ENCODE measurements around the gene DKK1.
"Not testable (repeated sequence)": the region's sequence is repeated elsewhere in the genome, so short reads cannot be mapped to it uniquely, and the experiment has no call there.

The DKK1 gene

DNA sequence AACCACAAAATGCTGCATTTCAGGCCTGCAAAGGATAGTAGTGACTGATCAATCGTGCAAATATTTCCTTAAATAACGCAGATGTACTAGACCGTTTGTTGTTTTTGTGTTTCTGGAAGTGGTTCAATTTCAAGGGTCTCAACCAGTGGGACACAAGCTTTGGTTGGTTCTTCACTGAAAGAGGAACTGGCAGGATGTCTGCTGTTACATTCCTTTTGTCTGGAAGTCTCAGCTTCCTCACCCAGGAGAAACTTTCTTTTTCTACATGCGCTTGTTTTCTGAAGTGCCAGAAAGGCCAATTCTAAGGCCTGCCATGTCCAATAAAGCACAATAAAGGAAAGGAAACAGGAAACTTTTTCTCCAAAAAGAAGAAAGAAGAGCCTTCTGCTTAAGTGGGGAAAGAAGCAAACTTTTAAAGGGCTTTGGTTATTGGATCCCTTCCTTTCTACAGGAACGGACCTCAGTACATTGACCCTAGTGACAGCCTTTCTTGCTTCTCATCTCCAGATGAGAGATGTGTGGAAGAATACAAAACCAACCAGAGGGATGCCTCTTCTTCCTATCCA is 4.1 kb downstream of the DKK1 start:
- no peak for DNase-seq (ENCODE audit: low read depth in 2 of 2)

GRCh38 chr10:52318822-52319464 is 4.9 kb downstream of the DKK1 start:
- no peak for DNase-seq (ENCODE audit: low read depth in 2 of 2)

DNA sequence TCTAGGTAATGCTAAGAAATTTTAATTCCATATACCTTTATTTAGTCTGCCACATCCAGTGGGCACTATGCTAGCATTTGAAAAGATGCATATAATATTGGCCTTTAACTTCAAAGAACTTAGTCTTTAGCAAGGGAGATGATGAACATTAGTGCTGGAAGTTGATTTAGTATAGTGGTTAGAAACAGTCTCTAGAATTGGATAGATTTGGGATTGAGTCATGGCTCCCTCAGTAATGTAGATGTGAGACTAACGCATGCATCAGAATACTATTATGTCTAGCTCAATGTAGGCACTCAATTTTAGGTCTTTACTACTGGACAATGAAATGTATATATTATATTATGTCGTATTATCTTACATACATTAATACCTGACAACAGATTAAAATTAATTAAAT is 5.8 kb downstream of the DKK1 start:
- no peak for DNase-seq (ENCODE audit: low read depth in 2 of 2)

DNA sequence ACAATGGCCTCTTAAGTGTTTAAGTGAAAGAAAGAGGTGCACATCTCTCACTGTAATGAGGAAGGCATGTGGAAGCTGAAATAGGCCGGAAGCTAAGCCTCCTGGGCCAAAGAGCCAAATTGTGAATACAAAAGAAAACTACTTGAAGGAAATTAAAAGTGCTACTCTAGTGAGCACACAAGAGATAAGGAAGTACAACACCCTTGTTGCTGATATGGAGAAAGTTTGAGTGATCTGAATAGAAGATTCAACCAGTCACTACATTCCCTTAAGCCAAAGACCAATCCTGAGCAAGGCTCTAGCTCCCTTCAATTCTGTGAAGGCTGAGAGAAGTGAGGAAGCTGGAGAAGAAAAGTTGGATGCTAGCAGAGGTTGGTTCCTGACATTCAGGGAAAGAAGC is 8.2 kb downstream of the DKK1 start:
- no peak for DNase-seq (ENCODE audit: low read depth in 2 of 2)

DNA sequence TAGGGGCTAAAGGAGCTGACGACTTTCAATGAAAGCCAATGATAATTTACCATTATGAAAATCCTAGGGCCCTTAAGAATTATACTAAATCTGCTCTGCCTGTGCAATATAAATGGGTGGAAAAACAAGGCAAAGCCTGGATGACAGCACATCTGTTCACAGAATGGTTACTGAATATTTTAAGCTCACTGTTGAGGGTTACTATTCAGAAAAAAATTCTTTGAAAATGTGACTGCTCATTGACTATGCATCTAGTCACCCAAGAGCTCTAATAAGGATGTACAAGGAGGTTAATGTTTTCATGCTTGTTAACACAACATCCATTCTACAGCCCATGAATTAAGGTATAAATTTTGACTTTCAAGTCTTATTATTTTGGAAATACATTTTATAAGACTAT is 8.9 kb downstream of the DKK1 start:
- no peak for DNase-seq (ENCODE audit: low read depth in 2 of 2)

DNA sequence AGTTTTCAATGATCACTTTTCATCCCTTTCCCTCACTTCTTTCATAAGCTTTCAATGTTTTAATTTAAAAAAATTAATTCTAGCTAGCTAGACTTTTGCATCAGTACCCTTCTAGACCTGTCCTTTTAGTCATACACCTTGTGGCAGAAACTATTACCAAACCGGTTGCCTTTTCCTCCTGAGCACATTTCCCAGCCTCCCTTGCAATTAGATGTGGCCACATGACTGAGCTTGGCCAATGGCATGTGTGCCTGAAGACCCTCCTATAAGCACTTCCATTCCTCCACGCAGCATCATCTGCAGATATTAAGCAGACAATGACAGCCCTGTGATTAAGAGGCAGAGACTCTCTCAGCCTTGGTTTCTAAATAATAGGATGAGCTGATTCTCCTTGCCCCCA is 12.3 kb downstream of the DKK1 start:
- no peak for DNase-seq (ENCODE audit: low read depth in 2 of 2)

GRCh38 chr10:52331638-52332364 is 17.7 kb downstream of the DKK1 start:
- DNase-seq (ENCODE audit: low read depth in 2 of 2) = no peak

- no peak for DNase-seq (ENCODE audit: low read depth in 2 of 2)
Measured at GRCh38 chr10:52332815-52333214, 18.7 kb downstream of the DKK1 start.

DNA sequence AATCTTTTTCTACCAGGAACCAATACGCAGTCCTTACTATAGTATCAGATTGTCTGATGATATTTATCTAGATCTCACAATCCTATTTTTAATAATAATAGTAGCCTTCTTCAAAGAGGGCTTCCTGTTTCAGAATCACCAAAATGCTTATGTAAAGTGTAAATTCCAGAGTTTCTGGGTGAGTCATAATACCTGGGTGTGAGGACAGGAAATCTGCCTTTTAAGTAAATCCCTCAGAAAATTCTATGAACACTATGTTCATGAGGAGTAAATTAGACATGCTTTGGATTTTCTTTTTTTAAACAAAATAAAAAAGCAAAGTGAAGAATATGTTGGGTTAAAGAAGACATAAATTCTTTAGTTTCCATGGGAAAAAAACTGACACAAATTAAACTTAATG is 20.5 kb downstream of the DKK1 start:
- no peak for DNase-seq (ENCODE audit: low read depth in 2 of 2)

- DNase-seq (ENCODE audit: low read depth in 2 of 2) = no peak
Measured at GRCh38 chr10:52335665-52336064, 21.6 kb downstream of the DKK1 start.

DNA sequence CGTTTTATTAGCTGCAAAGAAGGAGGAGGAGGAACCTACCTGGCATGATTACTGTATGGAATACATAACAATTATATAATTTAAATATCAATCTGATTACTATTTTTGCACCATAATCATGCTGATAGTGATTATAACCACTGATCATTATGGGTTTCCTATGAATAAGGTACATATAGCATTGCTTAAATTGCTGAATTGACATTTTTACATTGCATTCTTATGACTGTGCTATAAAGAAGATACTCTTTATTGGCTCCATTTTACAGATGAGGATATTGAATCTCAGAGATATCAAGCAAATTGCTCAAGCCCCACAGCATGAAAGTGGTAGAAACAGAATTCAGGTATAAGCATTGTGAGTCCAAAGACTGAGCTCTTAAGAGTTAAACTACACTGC is 23.1 kb downstream of the DKK1 start:
- no peak for DNase-seq (ENCODE audit: low read depth in 2 of 2)

DNA sequence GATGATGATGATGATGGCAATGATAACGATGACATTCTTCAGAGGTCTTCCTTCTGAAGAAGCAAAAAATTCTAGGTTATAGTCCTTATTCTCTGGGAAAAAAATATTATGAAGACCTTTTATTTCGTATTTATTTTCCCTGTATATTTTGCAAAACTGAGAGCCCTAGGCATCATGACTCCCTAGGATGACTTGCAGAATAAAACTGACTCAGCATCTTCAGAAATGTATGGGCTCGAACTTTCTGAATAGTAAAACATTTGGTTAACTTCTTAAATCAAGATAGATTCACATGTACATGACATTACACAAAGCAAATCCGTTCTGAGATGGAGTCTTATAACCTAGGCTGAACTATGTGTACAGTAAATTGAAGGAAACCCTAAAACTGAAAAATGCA is 29.4 kb downstream of the DKK1 start:
- DNase-seq (ENCODE audit: low read depth in 2 of 2) = no peak

DNA sequence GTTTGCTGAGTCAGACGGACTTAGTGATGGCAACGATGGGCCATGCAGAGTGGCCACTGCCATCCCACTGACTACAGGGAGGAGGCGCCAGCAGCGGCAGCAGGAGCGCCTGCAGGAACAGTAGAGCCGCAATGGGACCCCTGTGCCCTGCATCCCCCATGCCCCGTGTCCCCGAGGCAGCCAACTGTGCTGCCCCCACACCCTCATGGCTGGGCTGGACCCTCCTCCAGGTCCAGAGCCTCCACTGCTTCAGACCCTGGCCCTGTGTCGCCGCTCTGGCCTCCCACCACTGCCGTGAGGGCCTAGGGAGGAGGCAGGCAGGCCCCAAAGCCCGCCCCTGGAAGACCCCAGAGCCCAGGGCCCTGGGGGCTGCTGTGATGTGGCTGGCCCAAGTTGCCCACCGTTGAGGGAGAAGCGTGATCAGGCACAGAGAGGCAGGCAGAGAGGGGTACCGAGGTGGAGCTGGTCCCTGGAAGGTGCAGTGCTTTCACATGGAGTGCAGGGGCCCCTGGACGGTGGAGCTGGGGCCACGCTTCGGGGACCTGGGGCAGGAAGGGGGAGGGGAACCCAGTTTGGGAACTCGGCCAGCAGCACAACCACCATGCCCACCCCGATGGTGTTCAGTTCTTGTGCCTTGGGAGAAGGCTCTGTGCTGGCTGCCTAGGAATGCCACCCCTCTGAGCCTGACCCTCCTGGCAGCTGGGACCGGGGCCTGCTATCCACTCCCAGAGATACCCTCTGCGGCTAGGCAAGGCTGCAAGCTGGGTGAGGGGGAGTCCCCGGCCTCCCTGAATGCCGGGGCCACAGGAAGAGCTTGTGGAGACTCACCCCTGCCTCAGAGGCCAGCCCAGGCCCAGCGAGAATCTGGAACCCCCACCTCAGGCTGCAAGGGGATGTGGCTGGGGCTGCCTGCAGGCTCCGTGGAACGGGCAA is 32.6 kb downstream of the DKK1 start:
- DNase-seq (ENCODE audit: low read depth in 2 of 2) = no peak

- no peak for DNase-seq (ENCODE audit: low read depth in 2 of 2)
Measured at GRCh38 chr10:52347327-52347667, 33.2 kb downstream of the DKK1 start.

DNA sequence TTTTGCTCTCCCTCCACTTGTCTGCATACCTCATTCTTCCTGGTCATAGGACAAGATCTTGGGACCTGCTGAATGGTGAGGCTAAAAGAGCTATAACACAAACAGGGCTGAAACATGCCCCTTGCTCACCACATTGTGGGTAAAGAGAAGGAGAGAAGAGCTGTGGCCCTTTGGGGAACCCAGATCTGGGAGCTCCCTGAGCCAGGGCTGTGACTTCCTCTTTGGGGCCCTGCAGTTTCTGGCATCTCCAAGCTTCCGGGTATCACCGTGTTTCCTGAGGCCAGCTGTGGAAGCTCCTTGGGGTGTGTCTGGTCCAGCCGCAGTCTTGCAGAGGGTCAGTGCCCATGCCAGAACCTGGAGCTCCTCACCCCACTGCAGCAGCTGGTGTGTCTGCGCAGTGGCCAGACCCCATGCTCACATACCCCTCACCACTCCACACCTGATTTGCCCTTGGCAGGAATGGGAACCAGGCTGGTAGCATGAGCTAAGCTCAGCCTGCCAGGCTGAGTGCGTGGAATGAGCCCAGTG is 34.0 kb downstream of the DKK1 start:
- DNase-seq (ENCODE audit: low read depth in 2 of 2) = no peak

- DNase-seq (ENCODE audit: low read depth in 2 of 2) = no peak
Measured at GRCh38 chr10:52351914-52352330, 37.8 kb downstream of the DKK1 start.

DNA sequence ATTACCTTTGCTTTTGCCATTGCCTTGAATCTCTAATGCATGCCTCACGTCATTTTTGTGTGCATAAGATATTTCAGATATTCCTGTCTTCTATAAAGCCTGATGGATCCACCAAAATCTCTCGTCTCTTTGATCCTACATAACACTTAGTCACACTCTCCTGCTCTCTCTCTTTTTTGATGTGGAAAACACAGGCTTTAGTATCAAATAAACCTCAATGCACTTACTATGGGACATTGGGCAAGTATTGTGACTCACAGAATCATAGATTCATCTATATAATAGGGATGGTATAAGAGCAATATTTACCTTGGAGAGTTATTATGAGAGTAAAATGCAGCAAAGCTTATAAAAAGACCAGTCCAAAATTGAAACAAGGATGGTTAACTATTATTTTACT is 39.1 kb downstream of the DKK1 start:
- DNase-seq (ENCODE audit: low read depth in 2 of 2) = no peak

DNA sequence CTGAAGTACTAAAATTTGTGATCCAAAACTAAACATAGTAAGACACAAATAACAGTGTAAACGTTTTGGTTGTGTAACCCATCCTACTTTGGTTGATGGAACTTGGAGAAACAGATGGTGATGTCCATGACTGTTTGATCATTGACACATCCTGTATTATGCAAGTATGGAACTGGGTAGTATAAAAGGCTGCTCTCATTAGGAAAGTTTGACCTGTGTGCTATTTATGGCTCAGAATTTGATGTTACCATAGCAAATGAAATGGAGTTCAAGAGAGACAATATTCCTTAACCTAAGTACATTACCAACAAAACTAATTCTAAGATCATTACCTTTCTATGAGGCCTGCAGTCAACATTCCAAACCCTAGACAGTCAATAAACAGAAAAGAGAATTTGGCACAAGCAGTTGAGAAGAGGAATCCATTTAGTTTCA is 39.9 kb downstream of the DKK1 start:
- no peak for DNase-seq (ENCODE audit: low read depth in 2 of 2)

- DNase-seq (ENCODE audit: low read depth in 2 of 2) = no peak
Measured at GRCh38 chr10:52357971-52358370, 43.9 kb downstream of the DKK1 start.

DNA sequence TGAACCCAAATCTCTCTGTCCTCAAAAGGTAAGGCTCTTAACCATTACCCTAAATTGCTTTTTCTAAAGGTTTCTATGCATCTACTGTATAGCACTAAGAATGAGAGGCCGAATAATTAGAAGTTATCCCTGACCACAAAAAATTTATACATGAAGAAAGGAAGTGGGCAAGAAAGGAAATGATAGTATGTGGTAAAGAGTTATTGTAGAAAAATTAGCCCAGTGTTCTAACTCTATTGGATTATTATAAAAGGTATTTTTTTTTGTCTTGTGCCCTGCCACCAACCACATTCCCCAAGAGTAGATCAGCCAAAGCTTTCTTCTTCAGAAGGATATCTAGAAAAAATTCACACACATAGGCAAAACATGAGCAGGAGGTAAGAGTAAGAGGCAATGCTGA is 45.4 kb downstream of the DKK1 start:
- no peak for DNase-seq (ENCODE audit: low read depth in 2 of 2)

DNA sequence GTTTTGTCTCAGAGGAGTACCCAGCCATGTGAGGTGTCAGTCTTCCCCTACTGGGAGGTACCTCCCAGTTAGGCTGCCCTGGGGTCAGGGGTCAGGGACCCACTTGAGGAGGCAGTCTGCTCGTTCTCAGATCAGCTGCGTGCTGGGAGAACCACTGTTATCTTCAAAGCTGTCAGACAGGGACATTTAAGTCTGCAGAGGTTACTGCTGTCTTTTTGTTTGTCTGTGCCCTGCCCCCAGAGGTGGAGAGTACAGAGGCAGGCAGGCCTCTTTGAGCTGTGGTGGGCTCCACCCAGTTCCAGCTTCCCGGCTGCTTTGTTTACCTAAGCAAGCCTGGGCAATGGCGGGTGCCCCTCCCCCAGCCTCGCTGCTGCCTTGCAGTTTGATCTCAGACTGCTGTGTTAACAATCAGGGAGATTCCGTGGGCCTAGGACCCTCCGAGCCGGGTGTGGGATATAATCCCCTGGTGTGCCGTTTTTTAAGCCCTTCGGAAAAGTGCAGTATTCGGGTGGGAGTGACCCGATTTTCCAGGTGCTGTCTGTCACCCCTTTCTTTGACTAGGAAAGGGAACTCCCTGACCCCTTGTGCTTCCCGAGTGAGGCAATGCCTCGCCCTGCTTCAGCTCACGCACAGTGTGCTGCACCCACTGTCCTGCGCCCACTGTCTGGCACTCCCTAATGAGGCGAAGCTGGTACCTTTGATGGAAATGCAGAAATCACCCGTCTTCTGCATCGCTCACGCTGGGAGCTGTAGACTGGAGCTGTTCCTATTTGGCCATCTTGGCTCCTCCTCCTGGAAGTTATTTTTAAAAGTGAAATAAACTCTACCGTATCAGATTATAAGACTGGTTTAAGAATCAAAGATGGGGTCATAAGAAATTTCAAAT is 51.7 kb downstream of the DKK1 start:
- DNase-seq (ENCODE audit: low read depth in 2 of 2) = not testable (repeated sequence)

Measured in stimulated activated CD8-positive, alpha-beta memory T cell treated with anti-CD3 and anti-CD28 coated beads, Interleukin-15, amount 100 ng/mL, for 4 hours (primary cell).